K562 (cell line): Measurements from ENCODE around the gene CCDC85C. TPM values are rescaled to one million over a fixed set of nuclear protein-coding genes. Genes with fewer than 3 reads are reported as not detected.

Experiments
- ARID2 ChIP-seq: fragments of 450-650 bp; IDR thresholded peaks from 2 replicates; pipeline ENCODE4 v1.6.1; 2017; ENCODE audit warnings: antibody characterized with exemption, mild to moderate bottlenecking
- COPS2 ChIP-seq: fragments of 450-650 bp; conservative IDR thresholded peaks from 2 replicates; pipeline ENCODE4 v1.6.1; 2016; ENCODE audit warnings: mild to moderate bottlenecking, moderate library complexity
- DEAF1 ChIP-seq: fragments of 450-650 bp; formaldehyde crosslinking; IDR thresholded peaks from 2 replicates; pipeline ENCODE4 v1.4.0; 2020; ENCODE audit warnings: mild to moderate bottlenecking, moderate library complexity
- DNMT1 ChIP-seq: fragments of 450-650 bp; IDR thresholded peaks from 2 replicates; pipeline ENCODE4 v1.6.1; 2016; ENCODE audit warnings: antibody characterized with exemption, mild to moderate bottlenecking
- EHMT2 ChIP-seq: fragments of 450-650 bp; IDR thresholded peaks from 2 replicates; pipeline ENCODE4 v1.6.1; 2018; ENCODE audit warnings: antibody characterized with exemption
- GABPB1 ChIP-seq: sonication (generic); formaldehyde crosslinking; IDR thresholded peaks from 2 replicates; pipeline ENCODE4 v1.8.0; 2022; ENCODE audit warnings: mild to moderate bottlenecking, missing genetic modification reagents
- KHSRP ChIP-seq: fragments of 450-650 bp; IDR thresholded peaks from 2 replicates; pipeline ENCODE4 v1.6.1; 2017
- MIER1 ChIP-seq: fragments of 450-650 bp; IDR thresholded peaks from 2 replicates; pipeline ENCODE4 v1.6.1; 2016; ENCODE audit warnings: antibody characterized with exemption, mild to moderate bottlenecking, low read depth
- NFIC ChIP-seq: fragments of 450-650 bp; IDR thresholded peaks from 2 replicates; pipeline ENCODE4 v1.6.1; 2017; ENCODE audit warnings: mild to moderate bottlenecking, inconsistent platforms
- NRF1 ChIP-seq, 2 experiments: fragments of 450-650 bp; IDR thresholded peaks in 1 of 2; conservative IDR thresholded peaks in 1 of 2; 2 replicates each; pipeline ENCODE4 v1.6.1; 2014; ENCODE audit warnings: mild to moderate bottlenecking in 2 of 2
- PHB2 ChIP-seq: fragments of 450-650 bp; IDR thresholded peaks from 2 replicates; pipeline ENCODE4 v1.6.1; 2017; ENCODE audit warnings: low read depth
- POLR2G ChIP-seq: fragments of 200-400 bp; formaldehyde crosslinking; IDR thresholded peaks from 2 replicates; pipeline ENCODE4 v1.6.1; 2017; ENCODE audit warnings: low read depth, mild to moderate bottlenecking, antibody characterized with exemption, low read length, moderate library complexity
- PTRF ChIP-seq: fragments of 450-650 bp; IDR thresholded peaks from 2 replicates; pipeline ENCODE4 v1.6.1; 2016; ENCODE audit warnings: mild to moderate bottlenecking, missing genetic modification characterization, missing compliant biosample characterization
- RAD21 ChIP-seq, 2 experiments: fragments of 250-450 bp in 1 of 2; fragments of 450-650 bp in 1 of 2; sonication (Bioruptor Pico) in 1 of 2; formaldehyde crosslinking in 1 of 2; IDR thresholded peaks in 1 of 2; conservative IDR thresholded peaks in 1 of 2; 2 replicates each; pipeline versions ENCODE4 v1.4.0 to v1.8.0; 2020 to 2022; ENCODE audit warnings: mild to moderate bottlenecking in 2 of 2, moderate library complexity in 1 of 2
- SREBF1 ChIP-seq: fragments of 150-350 bp; IDR thresholded peaks from 2 replicates; pipeline ENCODE4 v1.6.1; 2014; ENCODE audit warnings: antibody characterized with exemption, low read depth, low read length, borderline replicate concordance
- TCF7 ChIP-seq: sonication (generic); IDR thresholded peaks from 2 replicates; pipeline ENCODE4 v1.6.1; 2016; ENCODE audit warnings: antibody characterized with exemption, borderline replicate concordance
- TFE3 ChIP-seq: fragments of 450-650 bp; formaldehyde crosslinking; IDR thresholded peaks from 2 replicates; pipeline ENCODE4 v1.4.0; 2020; ENCODE audit warnings: mild to moderate bottlenecking, mixed read lengths
- YBX1 ChIP-seq: fragments of 450-650 bp; IDR thresholded peaks from 2 replicates; pipeline ENCODE4 v1.7.1; 2016; ENCODE audit warnings: mild to moderate bottlenecking
- ZNF140 ChIP-seq: fragments of 250-450 bp; sonication (Bioruptor Pico); IDR thresholded peaks from 2 replicates; pipeline ENCODE4 v1.8.0; 2021; ENCODE audit warnings: moderate library complexity, mild to moderate bottlenecking, inconsistent platforms
- ZSCAN32 ChIP-seq: fragments of 450-650 bp; formaldehyde crosslinking; IDR thresholded peaks from 2 replicates; pipeline ENCODE4 v1.4.0; 2020; ENCODE audit warnings: mild to moderate bottlenecking, moderate library complexity
- polyA plus RNA-seq, 8 experiments: library from polyadenylated mRNA; depleted of rRNA in 4 of 8; stranded (reverse) in 5 of 8; unstranded in 3 of 8; fragments of >200 nt; fragmentation: Nextera tagmentation in 2 of 8; fragmentation: Illumina TruSeq in 1 of 8; extraction: Ambion mirVana in 2 of 8; extraction: Trizol in 1 of 8; gene quantifications; 2 replicates each; pipeline versions ENCODE4 v1.2.1 to v1.2.3, GENCODE V29; 2011 to 2014; ENCODE audit warnings: inconsistent platforms in 1 of 8, missing spikeins in 1 of 8
- total RNA-seq, 7 experiments: library from RNA; depleted of rRNA in 6 of 7; stranded (reverse); fragments of >200 nt in 6 of 7; fragmentation: Illumina TruSeq in 2 of 7; extraction: Trizol in 2 of 7; gene quantifications; 2 replicates each; pipeline versions ENCODE4 v1.2.1 to v1.2.3, GENCODE V29; 2011 to 2021; ENCODE audit warnings: low replicate concordance in 1 of 7
- TF ChIP-seq, protein P1 (sequence below): sonication (generic); formaldehyde crosslinking; IDR thresholded peaks from 2 replicates; pipeline ENCODE4 v1.8.0; 2022; ENCODE audit warnings: missing genetic modification reagents, mild to moderate bottlenecking, moderate library complexity, borderline replicate concordance
- TF ChIP-seq, protein P2 (sequence below): fragments of 250-450 bp; sonication (Bioruptor Pico); IDR thresholded peaks from 2 replicates; pipeline ENCODE4 v1.4.0; 2020; ENCODE audit warnings: mild to moderate bottlenecking

CCDC85C gene
- total and polyA plus RNA-seq, 9 of the 15 experiments (the other 6 are each of a cell fraction or from before 2014, with no cell fraction given), result 0.18 to 22.0 (median 6.3) TPM

- no peak for TF ChIP-seq NFIC
- TF ChIP-seq EHMT2, result no peak
- no peak for TF ChIP-seq PHB2
- no peak for TF ChIP-seq ZNF140 (CRISPR knock-in tag)
- peak; percentile 57; the same call in 1 of the 2 replicates for TF ChIP-seq ARID2
- TF ChIP-seq KHSRP, result no peak
- TF ChIP-seq TCF7, result no peak
- TF ChIP-seq SREBF1, result no peak
- no peak for TF ChIP-seq MIER1
- TF ChIP-seq DNMT1, result no peak
- TF ChIP-seq GABPB1 (CRISPR knock-in tag), result 0 out of 2 replicates have a peak, but pooled peaks have one; percentile 19
- no peak for TF ChIP-seq COPS2
- TF ChIP-seq ZSCAN32 (CRISPR knock-in tag), result no peak
- TF ChIP-seq DEAF1 (CRISPR knock-in tag), result peak; percentile 79
- TF ChIP-seq, protein P1, sequence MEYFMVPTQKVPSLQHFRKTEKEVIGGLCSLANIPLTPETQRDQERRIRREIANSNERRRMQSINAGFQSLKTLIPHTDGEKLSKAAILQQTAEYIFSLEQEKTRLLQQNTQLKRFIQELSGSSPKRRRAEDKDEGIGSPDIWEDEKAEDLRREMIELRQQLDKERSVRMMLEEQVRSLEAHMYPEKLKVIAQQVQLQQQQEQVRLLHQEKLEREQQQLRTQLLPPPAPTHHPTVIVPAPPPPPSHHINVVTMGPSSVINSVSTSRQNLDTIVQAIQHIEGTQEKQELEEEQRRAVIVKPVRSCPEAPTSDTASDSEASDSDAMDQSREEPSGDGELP (CRISPR knock-in tag), result peak; percentile 49; the same call in 1 of the 2 replicates
- TF ChIP-seq RAD21 (CRISPR knock-in tag; conservative IDR thresholded peaks at IDR 0.05 in 1 of 2, IDR thresholded peaks at IDR 0.05 in 1 of 2), result peak; percentile 87 to 94
- no peak for TF ChIP-seq NRF1 (conservative IDR thresholded peaks at IDR 0.05 in 1 of 2, IDR thresholded peaks at IDR 0.05 in 1 of 2)
- TF ChIP-seq YBX1, result no peak
- peak; percentile 38; the same call in 1 of the 2 replicates for TF ChIP-seq TFE3 (CRISPR knock-in tag)
- TF ChIP-seq POLR2G, result no peak
- TF ChIP-seq, protein P2, sequence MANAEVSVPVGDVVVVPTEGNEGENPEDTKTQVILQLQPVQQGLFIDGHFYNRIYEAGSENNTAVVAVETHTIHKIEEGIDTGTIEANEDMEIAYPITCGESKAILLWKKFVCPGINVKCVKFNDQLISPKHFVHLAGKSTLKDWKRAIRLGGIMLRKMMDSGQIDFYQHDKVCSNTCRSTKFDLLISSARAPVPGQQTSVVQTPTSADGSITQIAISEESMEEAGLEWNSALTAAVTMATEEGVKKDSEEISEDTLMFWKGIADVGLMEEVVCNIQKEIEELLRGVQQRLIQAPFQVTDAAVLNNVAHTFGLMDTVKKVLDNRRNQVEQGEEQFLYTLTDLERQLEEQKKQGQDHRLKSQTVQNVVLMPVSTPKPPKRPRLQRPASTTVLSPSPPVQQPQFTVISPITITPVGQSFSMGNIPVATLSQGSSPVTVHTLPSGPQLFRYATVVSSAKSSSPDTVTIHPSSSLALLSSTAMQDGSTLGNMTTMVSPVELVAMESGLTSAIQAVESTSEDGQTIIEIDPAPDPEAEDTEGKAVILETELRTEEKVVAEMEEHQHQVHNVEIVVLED (CRISPR knock-in tag), result no peak
- TF ChIP-seq PTRF, result no peak
Observed at GRCh38 chr14:99628887-99629618, 25.0 kb upstream of the CCDC85C start (continued).
